GM23338 (cell line): ENCODE data around the gene ABCF3. TPM values are rescaled to one million over a fixed set of nuclear protein-coding genes. Genes with fewer than 3 reads are reported as not detected.

Source experiments
- ATAC-seq: fragments of 200-7000 bp; cut with Tn5 transposase; 3 replicates; pipeline ENCODE4 v1.9.1; 2020
- DNase-seq: peaks from one replicate; pipeline ENCODE4 v3.0.0-alpha.2; 2015; ENCODE audit warnings: low spot score
- H2AFZ ChIP-seq: fragments of 200-600 bp; sonication (generic); 2 replicates; pipeline ENCODE4 v1.8.0; 2016; ENCODE audit warnings: antibody characterized with exemption, mild to moderate bottlenecking, moderate library complexity
- H3F3A ChIP-seq: fragments of 200-600 bp; sonication (generic); replicated peaks from 2 replicates; pipeline ENCODE4 v1.8.0; 2017; ENCODE audit warnings: antibody characterized with exemption, mixed run types, low read depth
- H3K27ac ChIP-seq: fragments of 200-600 bp; sonication (generic); 2 replicates; pipeline ENCODE4 v1.6.1; 2016; ENCODE audit warnings: low read depth
- H3K27me3 ChIP-seq: fragments of 200-600 bp; sonication (generic); 2 replicates; pipeline ENCODE4 v1.8.0; 2016; ENCODE audit warnings: mild to moderate bottlenecking, mixed run types, moderate library complexity; ENCODE audit not compliant: insufficient read depth
- H3K36me3 ChIP-seq: fragments of 200-600 bp; sonication (generic); 2 replicates; pipeline ENCODE4 v1.8.0; 2016; ENCODE audit warnings: mild to moderate bottlenecking; ENCODE audit not compliant: insufficient read depth
- H3K4me1 ChIP-seq: fragments of 200-600 bp; sonication (generic); 2 replicates; pipeline ENCODE4 v1.8.0; 2016; ENCODE audit warnings: mild to moderate bottlenecking, moderate library complexity; ENCODE audit not compliant: insufficient read depth
- H3K4me2 ChIP-seq: fragments of 200-600 bp; sonication (generic); 2 replicates; pipeline ENCODE4 v1.7.1; 2017; ENCODE audit warnings: mixed run types
- H3K4me3 ChIP-seq: fragments of 200-600 bp; sonication (generic); 2 replicates; pipeline ENCODE4 v1.6.1; 2016; ENCODE audit warnings: mixed run types
- H3K79me2 ChIP-seq: fragments of 200-600 bp; sonication (generic); replicated peaks from 2 replicates; pipeline ENCODE4 v1.8.0; 2017; ENCODE audit warnings: mild to moderate bottlenecking; ENCODE audit not compliant: insufficient read depth
- H3K9me2 ChIP-seq: fragments of 200-600 bp; sonication (generic); 2 replicates; pipeline ENCODE4 v1.8.0; 2017; ENCODE audit not compliant: insufficient read depth
- H4K20me1 ChIP-seq: fragments of 200-600 bp; sonication (generic); replicated peaks from 2 replicates; pipeline ENCODE4 v1.8.0; 2017; ENCODE audit warnings: mild to moderate bottlenecking; ENCODE audit not compliant: insufficient read depth
- H3K27ac Mint-ChIP-seq: 2 replicates; pipeline ENCODE4 v1.8.0; 2020; ENCODE audit warnings: inconsistent platforms, mild to moderate bottlenecking, moderate library complexity, mixed read lengths
- H3K27me3 Mint-ChIP-seq: 3 replicates; pipeline ENCODE4 v1.8.0; 2022; ENCODE audit warnings: low read depth, mild to moderate bottlenecking, moderate library complexity, mixed read lengths, inconsistent platforms; ENCODE audit not compliant: insufficient read depth, poor library complexity
- H3K36me3 Mint-ChIP-seq: 3 replicates; pipeline ENCODE4 v1.8.0; 2021; ENCODE audit warnings: low read depth, mild to moderate bottlenecking, inconsistent platforms, moderate library complexity, mixed read lengths
- H3K4me1 Mint-ChIP-seq: 3 replicates; pipeline ENCODE4 v1.8.0; 2020; ENCODE audit warnings: mild to moderate bottlenecking, inconsistent platforms, mixed read lengths
- H3K4me3 Mint-ChIP-seq: 3 replicates; pipeline ENCODE4 v1.8.0; 2021; ENCODE audit warnings: moderate library complexity, mild to moderate bottlenecking, inconsistent platforms, mixed read lengths
- H3K9me3 Mint-ChIP-seq: 3 replicates; pipeline ENCODE4 v1.8.0; 2020; ENCODE audit warnings: moderate library complexity, mild to moderate bottlenecking, inconsistent platforms, mixed read lengths
- CREB1 ChIP-seq: fragments of 250-450 bp; sonication (Bioruptor Pico); IDR thresholded peaks from 2 replicates; pipeline ENCODE4 v1.5.0; 2020; ENCODE audit warnings: low read depth, mild to moderate bottlenecking, moderate library complexity
- EZH2 ChIP-seq: fragments of 200-600 bp; sonication (generic); IDR thresholded peaks from one replicate; pipeline ENCODE4 v1.8.0; 2017; ENCODE audit warnings: antibody characterized with exemption, mild to moderate bottlenecking, low read depth; ENCODE audit not compliant: unreplicated experiment
- EZH2phosphoT487 ChIP-seq: fragments of 200-600 bp; sonication (generic); IDR thresholded peaks from one replicate; pipeline ENCODE4 v1.8.1; 2018; ENCODE audit warnings: antibody characterized with exemption; ENCODE audit not compliant: unreplicated experiment
- JUNB ChIP-seq: IDR thresholded peaks from one replicate; pipeline ENCODE4 v1.6.1; 2016; ENCODE audit warnings: antibody characterized with exemption; ENCODE audit not compliant: unreplicated experiment
- NANOG ChIP-seq: IDR thresholded peaks from 2 replicates; pipeline ENCODE4 v1.6.1; 2016; ENCODE audit warnings: antibody characterized with exemption, borderline replicate concordance
- STAT1 ChIP-seq: IDR thresholded peaks from one replicate; pipeline ENCODE4 v1.6.1; 2016; ENCODE audit warnings: antibody characterized with exemption; ENCODE audit not compliant: unreplicated experiment
- ZNF114 ChIP-seq: fragments of 250-450 bp; sonication (Bioruptor Pico); IDR thresholded peaks from 2 replicates; pipeline ENCODE4 v1.5.0; 2020; ENCODE audit warnings: mild to moderate bottlenecking, moderate library complexity
- polyA plus RNA-seq: library from polyadenylated mRNA; unstranded; fragments of >200 nt; fragmentation: Nextera tagmentation; extraction: Ambion mirVana; gene quantifications from 2 replicates; pipeline ENCODE4 v1.2.1, GENCODE V29; 2016
- total RNA-seq: library from RNA; depleted of rRNA; stranded (reverse); fragments of >200 nt; shearing (Covaris generic); gene quantifications from 2 replicates; pipeline ENCODE4 v1.2.3, GENCODE V29; 2014
- TF ChIP-seq, protein P1 (sequence below), 2 experiments: fragments of 200-600 bp in 1 of 2; sonication (generic) in 1 of 2; conservative IDR thresholded peaks; 2 replicates each; pipeline versions ENCODE4 v1.5.1 to v1.6.1; 2016 to 2017; ENCODE audit warnings: antibody characterized with exemption in 2 of 2, low read depth in 2 of 2, mild to moderate bottlenecking in 2 of 2, moderate library complexity in 1 of 2
- TF ChIP-seq, protein P2 (sequence below): IDR thresholded peaks from 2 replicates; pipeline ENCODE4 v1.6.1; 2016; ENCODE audit warnings: antibody characterized with exemption

ABCF3 gene
- total and polyA plus RNA-seq, 2 experiments from 2014 or later = 33.4 to 48.9 TPM

DNA sequence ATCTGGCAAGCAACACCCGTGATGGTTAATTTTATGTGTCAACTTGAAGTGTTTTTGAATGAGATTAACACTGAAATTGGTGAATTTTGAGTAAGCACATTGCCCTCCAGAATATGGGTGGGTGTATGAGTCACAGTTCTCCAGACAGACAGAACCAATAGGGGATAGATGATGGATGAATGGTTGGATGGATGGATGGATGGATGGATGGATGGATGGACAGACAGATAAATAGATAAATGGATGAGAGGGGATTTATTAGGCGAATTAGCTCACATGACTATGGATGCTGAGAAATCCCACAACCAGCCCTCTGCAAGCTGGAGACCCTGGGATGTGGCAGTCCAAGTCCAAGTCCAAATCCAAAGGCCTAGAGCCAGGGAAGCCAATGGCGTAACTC, 37.9 kb downstream of the ABCF3 start:
- Mint-ChIP-seq H3K9me3 (no peaks in the 10 kb centered on the region), H3K27ac (no peak overlapping the region), H3K27me3 (peaks cover 18% of the 10 kb centered on the region), H3K4me3 (no peak overlapping the region), H3K4me1 (no peaks in the 10 kb centered on the region; the same call in 1 of the 3 replicates), H3K36me3 (no peaks in the 10 kb centered on the region)
- no peaks in the 10 kb centered on the region for H3F3A ChIP-seq
- no peak overlapping the region for H2AFZ ChIP-seq
- H3K27ac ChIP-seq = no peak overlapping the region
- no peaks in the 10 kb centered on the region for H3K4me1 ChIP-seq
- no peak overlapping the region for H3K4me2 ChIP-seq
- no peaks in the 10 kb centered on the region for H3K79me2 ChIP-seq
- DNase-seq (no peak), ATAC-seq (no peak)
- H3K4me3 ChIP-seq = no peak overlapping the region
- H4K20me1 ChIP-seq = 0 out of 2 replicates have a peak, but pooled peaks cover 4% of the 10 kb centered on the region
- TF ChIP-seq ZNF114 (CRISPR knock-in tag) (no peak), JUNB (no peak), EZH2phosphoT487 (no peak), EZH2 (no peak), STAT1 (no peak), NANOG (no peak)
- TF ChIP-seq, protein P1, sequence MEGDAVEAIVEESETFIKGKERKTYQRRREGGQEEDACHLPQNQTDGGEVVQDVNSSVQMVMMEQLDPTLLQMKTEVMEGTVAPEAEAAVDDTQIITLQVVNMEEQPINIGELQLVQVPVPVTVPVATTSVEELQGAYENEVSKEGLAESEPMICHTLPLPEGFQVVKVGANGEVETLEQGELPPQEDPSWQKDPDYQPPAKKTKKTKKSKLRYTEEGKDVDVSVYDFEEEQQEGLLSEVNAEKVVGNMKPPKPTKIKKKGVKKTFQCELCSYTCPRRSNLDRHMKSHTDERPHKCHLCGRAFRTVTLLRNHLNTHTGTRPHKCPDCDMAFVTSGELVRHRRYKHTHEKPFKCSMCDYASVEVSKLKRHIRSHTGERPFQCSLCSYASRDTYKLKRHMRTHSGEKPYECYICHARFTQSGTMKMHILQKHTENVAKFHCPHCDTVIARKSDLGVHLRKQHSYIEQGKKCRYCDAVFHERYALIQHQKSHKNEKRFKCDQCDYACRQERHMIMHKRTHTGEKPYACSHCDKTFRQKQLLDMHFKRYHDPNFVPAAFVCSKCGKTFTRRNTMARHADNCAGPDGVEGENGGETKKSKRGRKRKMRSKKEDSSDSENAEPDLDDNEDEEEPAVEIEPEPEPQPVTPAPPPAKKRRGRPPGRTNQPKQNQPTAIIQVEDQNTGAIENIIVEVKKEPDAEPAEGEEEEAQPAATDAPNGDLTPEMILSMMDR (conservative IDR thresholded peaks at IDR 0.05; ENCODE audit: low read depth in 2 of 2) = no peak
- TF ChIP-seq, protein P2, sequence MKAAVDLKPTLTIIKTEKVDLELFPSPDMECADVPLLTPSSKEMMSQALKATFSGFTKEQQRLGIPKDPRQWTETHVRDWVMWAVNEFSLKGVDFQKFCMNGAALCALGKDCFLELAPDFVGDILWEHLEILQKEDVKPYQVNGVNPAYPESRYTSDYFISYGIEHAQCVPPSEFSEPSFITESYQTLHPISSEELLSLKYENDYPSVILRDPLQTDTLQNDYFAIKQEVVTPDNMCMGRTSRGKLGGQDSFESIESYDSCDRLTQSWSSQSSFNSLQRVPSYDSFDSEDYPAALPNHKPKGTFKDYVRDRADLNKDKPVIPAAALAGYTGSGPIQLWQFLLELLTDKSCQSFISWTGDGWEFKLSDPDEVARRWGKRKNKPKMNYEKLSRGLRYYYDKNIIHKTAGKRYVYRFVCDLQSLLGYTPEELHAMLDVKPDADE = no peak
- H3K27me3 ChIP-seq = peaks cover 32% of the 10 kb centered on the region
- H3K9me2 ChIP-seq = no peaks in the 10 kb centered on the region
- no peaks in the 10 kb centered on the region for H3K36me3 ChIP-seq

DNA sequence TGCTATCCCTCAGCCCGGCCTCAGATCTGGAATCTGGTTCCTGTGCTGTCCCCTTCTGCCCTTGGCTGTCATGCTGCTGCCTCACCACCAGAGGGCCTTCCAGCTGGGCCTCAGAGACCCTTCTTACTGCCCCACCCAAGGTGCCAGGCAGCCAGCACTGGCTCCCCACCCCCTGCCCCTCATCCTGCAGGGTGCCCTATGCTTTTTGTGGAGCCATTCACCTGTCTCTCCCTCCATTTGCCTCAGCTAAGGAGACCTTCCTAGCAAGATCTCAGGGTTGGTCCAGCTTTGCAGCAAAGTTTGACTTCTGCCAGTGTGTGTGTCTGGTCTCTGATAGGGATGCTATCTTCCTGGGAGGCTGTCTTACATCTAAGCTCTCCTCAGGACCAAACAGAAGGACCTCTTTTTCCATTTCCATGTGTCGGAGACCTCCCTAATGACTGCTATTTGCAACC, 41.5 kb downstream of the ABCF3 start:
- Histone ChIP-seq H3K4me3 (no peak overlapping the region), H3K27me3 (peaks cover 66% of the 10 kb centered on the region), H3F3A (no peaks in the 10 kb centered on the region), H3K79me2 (no peaks in the 10 kb centered on the region), H3K4me2 (no peak overlapping the region), H3K9me2 (no peaks in the 10 kb centered on the region), H3K27ac (no peak overlapping the region), H2AFZ (no peak overlapping the region), H4K20me1 (0 out of 2 replicates have a peak, but pooled peaks cover 6% of the 10 kb centered on the region), H3K4me1 (no peaks in the 10 kb centered on the region), H3K36me3 (no peaks in the 10 kb centered on the region)
- no peak overlapping the region for H3K27ac Mint-ChIP-seq
- no peaks in the 10 kb centered on the region; the same call in 2 of the 3 replicates for H3K36me3 Mint-ChIP-seq
- peaks cover 5% of the 10 kb centered on the region for H3K4me1 Mint-ChIP-seq
- DNase-seq (peak; percentile 72), ATAC-seq (peak; percentile 42)
- H3K9me3 Mint-ChIP-seq = no peaks in the 10 kb centered on the region
- H3K4me3 Mint-ChIP-seq = no peak overlapping the region
- H3K27me3 Mint-ChIP-seq = peaks cover 46% of the 10 kb centered on the region
- TF ChIP-seq CREB1 (CRISPR knock-in tag) = no peak
- TF ChIP-seq, protein P1 (conservative IDR thresholded peaks at IDR 0.05; ENCODE audit: low read depth in 2 of 2) = peak; percentile 82 to 91
